Stomach (tissue), 4 donors: ENCODE measurements around the gene HSF2.

ENCODE experiments used
- CTCF ChIP-seq, 7 experiments: fragments of 450-650 bp in 4 of 7; fragments of 200-600 bp in 3 of 7; sonication (generic) in 3 of 7; IDR thresholded peaks; one replicate each; pipeline ENCODE4 v1.5.1; 2016 to 2019; ENCODE audit warnings: antibody characterized with exemption in 7 of 7, control low read depth in 2 of 7, mild to moderate bottlenecking in 1 of 7
- EP300 ChIP-seq: sonication (generic); formaldehyde crosslinking; IDR thresholded peaks from one replicate; pipeline ENCODE4 v1.6.1; 2017; ENCODE audit warnings: antibody characterized with exemption
- POLR2A ChIP-seq, 4 donors: fragments of 450-650 bp; IDR thresholded peaks; one replicate each; pipeline ENCODE4 v1.6.1; 2016; ENCODE audit warnings: antibody characterized with exemption in 4 of 4, control low read depth in 2 of 4, mild to moderate bottlenecking in 1 of 4, moderate library complexity in 1 of 4
- POLR2AphosphoS5 ChIP-seq, 3 donors: sonication (generic); formaldehyde crosslinking; IDR thresholded peaks; one replicate each; pipeline ENCODE4 v1.6.1; 2016; ENCODE audit warnings: antibody characterized with exemption in 3 of 3

- peak in 3 of 7 experiments; percentile 21 to 51 (median 23) for TF ChIP-seq CTCF (IDR thresholded peaks at IDR 0.05)
- TF ChIP-seq POLR2AphosphoS5 (IDR thresholded peaks at IDR 0.05) = peak; percentile 19 to 58 (median 45)
- no peak for TF ChIP-seq EP300
- no peak for TF ChIP-seq POLR2A (IDR thresholded peaks at IDR 0.05)
Observed at GRCh38 chr6:122399348-122400120, at the start of gene HSF2.
